CD1c-positive myeloid dendritic cell (primary cell): ENCODE data around the gene UMODL1.
A peak's percentile ranks its signal among the peaks of the same experiment; 100 is the strongest.

ENCODE experiments used
- DNase-seq: peaks from one replicate; pipeline ENCODE4 v3.0.0-alpha.2; 2016; ENCODE audit errors: extremely low spot score

UMODL1 gene

GRCh38 chr21:42039911-42040351 lies 31.2 kb upstream of the UMODL1 start:
- DNase-seq: no peak

GRCh38 chr21:42040411-42041180 lies 30.5 kb upstream of the UMODL1 start:
- peak; percentile 23 for DNase-seq

GRCh38 chr21:42041246-42041645 lies 29.9 kb upstream of the UMODL1 start:
- no peak for DNase-seq

GRCh38 chr21:42041711-42042110 lies 29.4 kb upstream of the UMODL1 start:
- DNase-seq: no peak

GRCh38 chr21:42042651-42043050 lies 28.5 kb upstream of the UMODL1 start:
- no peak for DNase-seq

- DNase-seq: no peak
Observed at GRCh38 chr21:42043201-42043895, 27.8 kb upstream of the UMODL1 start.

GRCh38 chr21:42043961-42044360 lies 27.2 kb upstream of the UMODL1 start:
- DNase-seq: no peak

- DNase-seq: no peak
Observed at GRCh38 chr21:42044871-42045495, 26.1 kb upstream of the UMODL1 start.

GRCh38 chr21:42047821-42048613 lies 23.1 kb upstream of the UMODL1 start:
- DNase-seq: no peak

- no peak for DNase-seq
Observed at GRCh38 chr21:42048870-42049577, 22.1 kb upstream of the UMODL1 start.

- DNase-seq: no peak
Observed at GRCh38 chr21:42049578-42050430, 21.3 kb upstream of the UMODL1 start.

- DNase-seq: no peak
Observed at GRCh38 chr21:42051788-42052187, 19.3 kb upstream of the UMODL1 start.

- no peak for DNase-seq
Observed at GRCh38 chr21:42055425-42055824, 15.7 kb upstream of the UMODL1 start.

GRCh38 chr21:42056468-42056867 lies 14.6 kb upstream of the UMODL1 start:
- no peak for DNase-seq

GRCh38 chr21:42056996-42057689 lies 14.0 kb upstream of the UMODL1 start:
- DNase-seq: no peak

- peak; percentile 25 for DNase-seq
Observed at GRCh38 chr21:42057851-42058437, 13.2 kb upstream of the UMODL1 start.

GRCh38 chr21:42058631-42059111 lies 12.4 kb upstream of the UMODL1 start:
- DNase-seq: no peak

- no peak for DNase-seq
Observed at GRCh38 chr21:42059141-42059540, 12.0 kb upstream of the UMODL1 start.

- DNase-seq: peak; percentile 7
Observed at GRCh38 chr21:42059721-42060120, 11.4 kb upstream of the UMODL1 start.
